GM12874 (cell line): ENCODE measurements around the gene CFTR.

Source experiments
- CTCF ChIP-seq: IDR thresholded peaks from 2 replicates; pipeline ENCODE4 v1.5.1; 2011; ENCODE audit warnings: low read depth, mild to moderate bottlenecking, control low read depth, low read length, moderate library complexity; ENCODE audit not compliant: insufficient read depth

CFTR gene

GRCh38 chr7:117480978-117481377, 1.2 kb downstream of the CFTR start:
- no peak for TF ChIP-seq CTCF

GRCh38 chr7:117485118-117485620, 5.3 kb downstream of the CFTR start:
- no peak for TF ChIP-seq CTCF

DNA sequence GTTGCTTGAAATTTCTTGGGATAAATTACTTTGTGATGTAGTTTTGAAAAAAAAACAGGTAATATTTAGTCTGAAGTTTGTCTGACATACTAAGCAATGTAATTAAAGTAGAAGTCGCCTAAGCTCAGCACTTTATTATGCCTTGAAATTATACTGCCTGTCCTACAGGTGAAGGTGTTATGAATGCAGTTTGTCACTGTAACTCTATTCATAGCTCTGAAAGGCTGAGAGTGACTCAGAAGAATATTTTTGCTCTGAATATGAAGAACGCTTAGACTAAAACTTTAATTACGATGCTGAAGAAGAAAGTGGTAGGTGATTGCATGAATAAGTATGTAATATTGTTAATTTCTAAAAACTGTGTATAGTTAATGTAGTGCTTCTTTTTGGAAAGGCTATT, 9.2 kb downstream of the CFTR start:
- TF ChIP-seq CTCF, result no peak

- TF ChIP-seq CTCF, result no peak
Measured at GRCh38 chr7:117489430-117489829, 9.6 kb downstream of the CFTR start.

DNA sequence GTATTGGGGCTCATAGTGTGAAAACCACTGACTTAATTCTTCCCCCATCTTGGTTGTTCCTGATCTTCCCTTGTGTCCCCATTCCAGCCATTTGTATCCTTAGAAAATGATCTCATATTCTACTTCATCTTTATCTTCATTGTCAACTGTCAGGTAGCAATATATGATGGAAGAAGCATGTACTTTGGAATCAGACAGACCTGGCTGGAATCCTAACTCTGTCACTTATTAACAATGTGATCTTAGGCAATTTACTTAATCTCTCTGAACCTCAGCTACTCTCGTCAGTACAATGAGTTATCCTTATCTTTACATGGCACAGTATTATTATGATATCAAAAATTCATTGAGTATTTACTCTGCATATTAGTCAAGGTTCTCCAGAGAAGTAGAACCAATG, 10.1 kb downstream of the CFTR start:
- TF ChIP-seq CTCF, result no peak

- no peak for TF ChIP-seq CTCF
Measured at GRCh38 chr7:117492649-117493048, 12.8 kb downstream of the CFTR start.

DNA sequence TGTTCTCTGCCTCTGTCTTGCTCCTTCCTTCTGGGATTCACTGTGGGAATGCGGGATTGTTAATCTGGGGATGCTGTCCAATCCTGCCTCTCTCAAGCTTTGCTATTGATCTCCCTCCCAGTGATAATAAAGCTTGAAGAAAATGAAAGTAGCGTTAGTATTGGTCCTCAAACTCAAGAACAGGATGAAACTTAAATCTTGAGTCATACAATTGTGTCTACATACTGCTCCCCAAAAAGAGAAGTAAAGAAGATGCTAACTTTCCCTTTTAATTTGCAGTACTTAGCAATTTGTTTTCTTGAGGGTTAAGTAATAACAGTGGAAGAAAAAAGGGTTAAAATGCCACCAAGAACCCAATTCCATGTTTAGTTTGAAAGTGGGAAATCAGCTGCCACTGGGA, 13.6 kb downstream of the CFTR start:
- no peak for TF ChIP-seq CTCF

DNA sequence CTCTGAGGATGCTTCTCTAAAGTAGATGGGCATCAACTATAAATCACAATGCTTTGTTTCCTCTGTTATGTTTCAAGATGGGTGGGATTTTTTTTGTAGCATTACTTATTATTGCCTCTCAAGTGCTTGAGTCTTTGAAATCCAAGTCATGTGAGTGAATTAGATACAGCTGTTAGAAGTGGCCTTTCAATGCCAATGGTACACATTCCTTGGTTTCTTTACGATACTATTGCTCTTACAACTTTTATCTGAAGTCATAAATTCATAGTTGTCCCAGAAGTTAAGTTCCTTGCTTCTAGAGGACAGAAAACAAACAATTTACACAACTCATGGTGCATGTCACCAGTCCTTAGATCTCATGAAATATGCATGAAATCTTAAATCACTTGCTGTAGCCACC, 15.5 kb downstream of the CFTR start:
- TF ChIP-seq CTCF, result no peak
